HCEC 1CT (cell line): ENCODE data around the gene PRELID2.
"Not testable (repeated sequence)": the region's sequence is repeated elsewhere in the genome, so short reads cannot be mapped to it uniquely, and the experiment has no call there.

Source experiments
- DNase-seq: peaks from one replicate; pipeline ENCODE4 v3.0.0-alpha.2; 2017

Gene PRELID2

GRCh38 chr5:145834917-145835847 is at the start of gene PRELID2:
Gene PRELID2, minus strand, starts transcription at chr5:145835342. Its CDS starts 91 bp downstream, at chr5:145835251.
- peak; percentile 91 for DNase-seq

- DNase-seq, result no peak
Measured at GRCh38 chr5:145874765-145875164, 39.6 kb upstream of the PRELID2 start.

- DNase-seq, result no peak
Measured at GRCh38 chr5:145872914-145873313, 37.8 kb upstream of the PRELID2 start, which contains the start of gene GRXCR2. Gene GRXCR2, minus strand, starts transcription at chr5:145873014. Its CDS starts 46 bp downstream, at chr5:145872968.

- no peak for DNase-seq
Measured at GRCh38 chr5:145872486-145872885, 37.3 kb upstream of the PRELID2 start.

GRCh38 chr5:145869753-145870152 is 34.6 kb upstream of the PRELID2 start:
- no peak for DNase-seq

GRCh38 chr5:145867806-145868205 is 32.7 kb upstream of the PRELID2 start:
- peak; percentile 25 for DNase-seq

GRCh38 chr5:145864432-145864831 is 29.3 kb upstream of the PRELID2 start:
- not testable (repeated sequence) for DNase-seq

- no peak for DNase-seq
Measured at GRCh38 chr5:145863003-145863402, 27.9 kb upstream of the PRELID2 start.

- no peak for DNase-seq
Measured at GRCh38 chr5:145859897-145860296, 24.8 kb upstream of the PRELID2 start.

GRCh38 chr5:145859453-145859852 is 24.3 kb upstream of the PRELID2 start:
- DNase-seq, result no peak

GRCh38 chr5:145858959-145859358 is 23.8 kb upstream of the PRELID2 start:
- no peak for DNase-seq

GRCh38 chr5:145856285-145856818 is 21.2 kb upstream of the PRELID2 start:
- no peak for DNase-seq

- no peak for DNase-seq
Measured at GRCh38 chr5:145855763-145856267, 20.7 kb upstream of the PRELID2 start.

- DNase-seq, result peak; percentile 64
Measured at GRCh38 chr5:145854651-145855258, 19.6 kb upstream of the PRELID2 start.

GRCh38 chr5:145853781-145854376 is 18.7 kb upstream of the PRELID2 start:
- DNase-seq, result no peak

GRCh38 chr5:145852990-145853389 is 17.8 kb upstream of the PRELID2 start:
- DNase-seq, result no peak

GRCh38 chr5:145848854-145849253 is 13.7 kb upstream of the PRELID2 start:
- DNase-seq, result peak; percentile 54

GRCh38 chr5:145847499-145848497 is 12.7 kb upstream of the PRELID2 start:
- peak; percentile 91 for DNase-seq

GRCh38 chr5:145846081-145846480 is 10.9 kb upstream of the PRELID2 start:
- no peak for DNase-seq

GRCh38 chr5:145841299-145841698 is 6.2 kb upstream of the PRELID2 start:
- no peak for DNase-seq

GRCh38 chr5:145840458-145841132 is 5.5 kb upstream of the PRELID2 start:
- no peak for DNase-seq
